Hair follicular keratinocyte (primary cell): Measurements from ENCODE around the gene ACTR10. TPM values are rescaled to one million over a fixed set of nuclear protein-coding genes. Genes with fewer than 3 reads are reported as not detected.

Experiments used
- total RNA-seq: library from RNA; depleted of rRNA; stranded (reverse); fragments of >200 nt; gene quantifications from 2 replicates; pipeline ENCODE4 v1.2.3, GENCODE V29; 2015

ACTR10 gene
- 47.7 and 52.2 TPM in 2 replicates for total RNA-seq

GRCh38 chr14:58199726-58200479 is at the start of gene ACTR10:
Gene ACTR10, plus strand, starts transcription at chr14:58200149. Its CDS starts 69 bp downstream, at chr14:58200218.

DNA sequence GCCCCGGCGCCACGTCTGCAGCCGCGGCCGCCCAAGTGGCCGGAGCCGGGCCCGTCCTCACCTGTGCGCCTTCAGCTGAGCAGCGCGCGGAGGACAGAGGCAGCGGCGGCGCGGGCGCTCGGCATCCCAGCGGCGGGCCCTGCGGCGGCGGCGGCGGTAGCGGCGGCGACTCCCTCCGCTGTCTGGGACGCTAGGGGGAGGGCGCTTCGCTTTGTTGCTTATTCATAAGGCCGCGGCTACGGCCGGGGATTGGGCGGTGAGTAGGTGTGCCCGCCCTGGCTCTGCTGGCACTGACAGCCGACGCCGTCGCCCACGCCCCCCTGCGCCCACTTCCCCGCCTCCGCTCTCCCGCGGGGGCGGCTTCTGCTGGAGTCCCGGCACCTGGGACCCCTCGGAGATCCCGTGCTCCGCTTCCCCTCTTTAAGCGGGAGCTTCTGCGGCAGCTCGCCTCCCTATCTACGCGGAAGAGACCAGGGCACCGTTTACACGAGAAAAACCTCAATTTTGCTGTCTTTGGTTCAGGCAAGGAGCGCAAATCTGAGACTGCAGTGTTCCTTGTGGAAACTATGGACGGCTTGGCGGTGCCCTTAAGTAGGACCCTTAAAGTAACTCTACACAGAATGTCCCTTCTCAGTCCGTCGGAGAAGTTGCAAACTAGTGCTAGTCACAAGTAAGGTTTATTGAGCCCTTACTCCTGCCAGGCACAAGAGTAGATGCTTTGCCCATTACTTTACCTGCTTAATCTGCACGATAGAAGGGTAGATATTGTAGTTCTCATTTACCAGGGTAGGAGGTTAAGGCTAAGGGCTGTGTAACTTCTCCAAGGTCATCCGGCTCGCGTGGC is 47.7 kb upstream of the ACTR10 start, which contains the start of gene ARMH4:
Gene ARMH4, minus strand, starts transcription at position 200 of the 844 bp plus-strand sequence. CDS start 12,855 bp downstream, outside the sequence.

DNA sequence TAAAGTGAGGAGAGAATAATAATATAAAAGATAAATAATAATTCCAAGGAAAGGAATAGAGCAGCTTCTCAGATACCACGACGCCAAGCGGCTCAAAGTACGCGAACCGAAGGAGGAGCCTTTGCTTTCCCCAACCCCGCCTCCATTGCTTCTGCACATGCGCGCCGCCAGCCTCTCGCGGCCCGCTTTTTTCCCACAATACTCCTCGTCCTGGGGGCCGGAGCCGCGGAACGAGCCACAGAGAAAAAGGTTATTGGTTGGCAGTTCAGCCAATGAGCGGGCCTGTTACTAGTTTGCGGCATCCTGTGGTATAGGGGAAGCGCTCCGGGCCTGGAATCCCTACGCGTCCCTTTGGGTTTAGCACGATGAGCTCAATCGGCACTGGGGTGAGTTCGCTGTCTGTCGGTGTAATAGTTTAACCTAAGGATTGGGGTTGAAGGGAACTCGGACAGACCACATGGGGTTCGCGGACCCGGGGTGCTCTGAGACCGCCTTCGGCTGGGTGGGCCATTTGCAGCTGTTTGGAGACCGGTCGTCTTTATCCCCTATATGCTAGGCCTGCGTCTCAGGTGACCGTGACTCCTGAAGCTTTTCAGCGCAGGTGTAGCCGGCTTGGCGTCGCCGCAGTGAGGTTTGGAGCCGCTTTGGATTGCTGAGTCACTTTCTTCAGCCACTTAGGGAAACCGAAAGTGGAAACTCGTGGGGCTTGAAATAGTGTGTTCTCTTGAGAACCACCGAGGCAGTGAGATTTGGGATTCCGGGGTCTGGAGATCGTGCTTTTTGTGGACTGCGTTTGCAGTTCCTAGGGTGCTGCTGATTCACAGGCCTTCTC is 44.8 kb downstream of the ACTR10 start, which contains the start of gene PSMA3:
Gene PSMA3, plus strand, starts transcription at position 288 of the 832 bp plus-strand sequence. Its CDS starts 78 bp downstream, at position 366.

Other genes starting within 250 kb of the ACTR10 start
- 0.04 and 0.47 TPM in 2 replicates for gene ARMH4, start 47.9 kb upstream of the ACTR10 start, total RNA-seq
- 92.4 and 156 TPM in 2 replicates for gene PSMA3, start 44.7 kb downstream of the ACTR10 start, total RNA-seq
- 1.4 and 4.1 TPM in 2 replicates for gene ARID4A, start 98.4 kb downstream of the ACTR10 start, total RNA-seq
- not detected in 2 replicates for gene TOMM20L, start 195.8 kb downstream of the ACTR10 start, total RNA-seq
- gene TIMM9, start 227.4 kb downstream of the ACTR10 start, total RNA-seq = 73.7 and 78.7 TPM in 2 replicates
- gene KIAA0586, start 227.6 kb downstream of the ACTR10 start, total RNA-seq = 11.2 and 14.2 TPM in 2 replicates